Activated CD4-positive, alpha-beta T cell treated with anti-CD3 and anti-CD28 coated beads, Interleukin-2, Interleukin-6, amounts not matched to agents 100 ng/mL and 50 ng/mL, durations not matched to agents 16 hours and 8 hours (primary cell): ENCODE results near the gene USF2.

ENCODE experiments used
- DNase-seq: peaks from one replicate; pipeline ENCODE4 v3.0.0-alpha.2; 2020

USF2 gene

GRCh38 chr19:35303357-35303915 is 34.7 kb downstream of the USF2 start:
- DNase-seq, result no peak

- DNase-seq, result no peak
Observed at GRCh38 chr19:35304036-35304435, 35.3 kb downstream of the USF2 start.

GRCh38 chr19:35305181-35305580 is 36.4 kb downstream of the USF2 start:
- DNase-seq, result no peak

DNA sequence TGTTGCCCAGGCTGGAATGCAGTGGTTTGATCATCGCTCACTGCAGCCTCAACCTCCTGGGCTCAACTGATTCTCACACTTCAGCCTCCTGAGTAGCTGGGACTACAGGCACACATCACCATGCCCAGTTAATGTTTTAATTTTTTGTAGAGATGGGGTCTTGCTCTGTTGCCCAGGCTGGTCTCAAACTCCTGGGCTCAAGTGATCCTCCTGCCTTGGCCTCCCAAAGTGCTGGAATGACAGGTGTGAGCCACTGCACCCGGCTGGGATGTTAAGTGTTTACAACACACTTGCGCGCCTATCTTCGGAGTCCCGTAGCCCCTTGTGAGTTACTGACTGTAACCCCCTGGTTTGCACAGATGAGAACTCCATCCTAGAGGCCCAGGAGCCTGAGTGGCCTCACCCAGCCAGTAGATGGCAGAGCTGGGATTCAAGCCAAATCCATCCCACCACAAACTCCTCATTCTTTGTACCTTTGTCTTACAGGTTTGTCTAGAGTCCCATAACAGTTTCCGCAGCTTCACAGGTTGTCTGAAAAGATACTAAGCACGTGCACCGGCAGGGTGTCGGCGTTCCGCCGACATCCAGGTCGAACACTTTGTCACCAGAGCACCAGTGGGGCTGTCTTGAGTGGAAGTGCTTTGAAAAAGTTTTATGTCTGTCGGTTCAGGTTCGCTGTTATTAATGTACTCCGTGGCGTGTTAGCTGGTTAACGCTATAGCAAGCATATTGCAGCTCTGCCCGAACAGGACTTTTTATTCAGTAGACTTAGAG is 37.9 kb downstream of the USF2 start:
- DNase-seq, result no peak

- DNase-seq, result no peak
Observed at GRCh38 chr19:35307931-35308330, 39.2 kb downstream of the USF2 start.

DNA sequence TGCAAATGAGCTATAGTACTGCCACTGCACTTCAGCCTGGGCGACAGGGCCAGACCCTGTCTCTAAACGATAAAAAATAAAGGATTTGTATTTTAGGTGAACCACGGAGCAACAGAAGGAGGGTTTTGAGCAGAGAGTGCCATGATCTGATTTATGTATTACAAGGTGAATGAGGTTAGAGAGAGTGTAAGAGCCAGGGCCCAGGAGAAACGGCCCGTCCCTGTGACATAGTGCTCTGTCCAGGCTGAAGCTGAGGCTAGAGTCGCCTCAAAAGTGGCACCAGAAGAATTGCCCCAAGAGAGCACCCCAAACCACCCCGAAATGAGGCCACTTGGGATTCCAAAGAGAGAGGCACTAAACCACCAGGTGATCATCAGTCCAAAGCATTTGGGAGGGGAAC is 40.1 kb downstream of the USF2 start:
- no peak for DNase-seq

DNA sequence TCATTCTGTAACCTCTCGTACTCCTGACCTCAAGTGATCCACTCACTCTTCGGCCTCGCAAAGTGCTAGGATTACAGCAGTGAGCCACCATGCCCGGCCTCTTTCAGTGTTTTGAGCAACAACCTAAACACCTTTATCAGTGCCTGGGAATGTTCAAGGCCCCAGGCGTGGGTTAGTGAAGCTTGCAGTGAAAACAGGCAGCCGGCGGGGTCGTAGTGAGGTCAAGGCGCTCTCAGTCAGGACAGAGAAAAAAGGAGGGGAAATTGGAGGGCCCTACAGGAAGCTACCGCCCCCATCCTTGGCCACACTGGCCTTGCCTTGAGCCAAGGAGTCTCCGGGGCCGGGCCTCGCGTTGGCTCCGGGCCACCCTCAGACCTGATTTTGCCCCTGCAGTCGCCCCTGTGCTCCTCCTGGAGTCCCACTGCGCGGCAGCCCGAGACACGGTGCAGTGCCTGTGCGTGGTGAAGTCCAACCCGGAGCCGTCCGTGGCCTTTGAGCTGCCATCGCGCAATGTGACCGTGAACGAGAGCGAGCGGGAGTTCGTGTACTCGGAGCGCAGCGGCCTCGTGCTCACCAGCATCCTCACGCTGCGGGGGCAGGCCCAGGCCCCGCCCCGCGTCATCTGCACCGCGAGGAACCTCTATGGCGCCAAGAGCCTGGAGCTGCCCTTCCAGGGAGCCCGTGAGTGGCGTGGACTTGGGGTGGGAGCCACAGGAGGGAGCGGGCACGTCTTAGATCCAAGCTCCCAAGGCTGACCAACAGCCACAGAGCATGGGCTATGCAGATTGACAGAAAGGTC is 40.9 kb downstream of the USF2 start:
- no peak for DNase-seq

GRCh38 chr19:35310331-35310730 is 41.6 kb downstream of the USF2 start:
- DNase-seq, result no peak

- DNase-seq, result no peak
Observed at GRCh38 chr19:35310811-35311465, 42.2 kb downstream of the USF2 start.

DNA sequence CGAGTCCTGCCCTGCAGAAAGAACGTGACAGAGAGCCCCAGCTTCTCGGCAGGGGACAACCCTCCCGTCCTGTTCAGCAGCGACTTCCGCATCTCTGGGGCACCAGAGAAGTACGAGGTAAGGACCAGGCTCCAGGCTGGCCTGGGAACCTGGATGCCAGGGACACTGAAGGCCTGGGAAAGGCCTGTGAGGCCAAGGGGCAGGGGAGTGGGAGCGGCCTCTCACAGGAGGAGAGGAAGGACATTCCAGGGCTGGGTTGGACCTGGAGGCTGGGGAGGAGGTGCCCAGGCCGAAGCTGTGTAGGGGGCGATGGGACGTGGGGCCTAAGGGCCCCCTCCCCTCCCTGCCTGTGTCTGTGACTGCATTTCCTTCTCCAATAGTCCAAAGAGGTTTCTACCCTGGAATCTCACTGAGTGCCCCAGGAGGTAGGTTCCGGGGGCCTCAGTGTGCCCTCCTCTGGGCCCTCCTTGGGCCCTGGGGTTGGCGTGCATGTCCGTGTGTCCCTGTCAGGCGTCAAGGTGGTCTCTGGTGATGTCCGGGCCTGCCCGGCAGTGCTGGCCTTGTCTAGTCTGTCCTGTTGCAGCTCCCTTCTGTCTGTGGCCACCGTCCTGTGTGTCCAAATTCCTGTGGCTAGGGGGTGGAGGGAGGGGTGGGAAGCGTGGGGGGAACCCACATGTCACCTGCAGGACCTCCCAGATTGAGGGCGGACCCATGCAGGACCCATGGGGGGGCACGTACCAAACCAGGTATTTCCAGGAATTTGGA is 43.3 kb downstream of the USF2 start:
- DNase-seq, result no peak

- DNase-seq, result no peak
Observed at GRCh38 chr19:35313587-35313986, 44.8 kb downstream of the USF2 start.

DNA sequence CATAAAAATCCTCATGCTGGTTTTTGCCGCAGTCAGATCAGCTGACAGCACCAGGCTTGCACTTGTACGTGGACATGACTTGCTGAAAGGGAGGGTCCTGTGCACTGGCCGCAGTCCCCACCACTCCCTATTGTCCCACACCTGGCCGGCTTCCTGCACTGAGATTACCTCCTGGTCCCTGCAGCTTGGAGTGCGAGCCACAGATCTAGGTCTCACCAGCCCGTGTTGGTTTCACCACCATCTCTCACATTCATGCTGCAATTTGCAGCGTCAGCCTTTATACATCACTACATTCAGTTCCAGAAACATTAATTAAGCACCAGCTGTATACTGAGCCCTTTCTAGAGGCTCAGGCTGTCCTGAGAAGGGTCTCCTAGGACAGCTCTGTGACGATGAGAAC is 45.3 kb downstream of the USF2 start:
- no peak for DNase-seq

DNA sequence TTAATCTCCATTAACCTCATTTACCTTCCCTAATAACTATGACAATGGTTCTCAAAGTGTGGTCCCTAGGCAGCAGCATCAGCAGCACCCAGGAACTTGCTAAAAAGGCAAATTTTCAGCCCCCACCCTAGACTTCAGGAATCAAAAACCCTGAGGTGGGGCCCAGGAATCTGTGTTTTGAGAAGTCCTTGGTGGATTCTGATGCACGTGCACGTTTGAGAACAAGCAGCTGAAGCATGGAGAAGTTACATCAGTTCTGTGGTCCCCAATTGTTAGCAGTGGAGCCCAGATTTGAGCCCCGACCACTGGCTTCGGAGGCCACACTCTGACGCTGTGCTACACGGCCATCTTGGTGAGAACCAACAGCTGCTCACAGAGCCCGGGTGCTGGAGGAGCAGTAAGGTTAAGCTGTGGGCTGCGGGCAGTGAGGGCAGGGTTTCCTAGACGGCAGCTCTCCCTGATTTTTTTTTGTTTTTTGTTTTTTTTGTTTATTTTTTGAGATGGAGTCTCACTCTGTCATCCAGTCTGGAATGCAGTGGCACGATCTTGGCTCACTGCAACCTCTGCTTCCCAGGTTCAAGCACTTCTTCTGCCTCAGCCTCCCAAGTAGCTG is 46.2 kb downstream of the USF2 start:
- DNase-seq, result no peak

GRCh38 chr19:35315883-35316282 is 47.1 kb downstream of the USF2 start:
- DNase-seq, result no peak

DNA sequence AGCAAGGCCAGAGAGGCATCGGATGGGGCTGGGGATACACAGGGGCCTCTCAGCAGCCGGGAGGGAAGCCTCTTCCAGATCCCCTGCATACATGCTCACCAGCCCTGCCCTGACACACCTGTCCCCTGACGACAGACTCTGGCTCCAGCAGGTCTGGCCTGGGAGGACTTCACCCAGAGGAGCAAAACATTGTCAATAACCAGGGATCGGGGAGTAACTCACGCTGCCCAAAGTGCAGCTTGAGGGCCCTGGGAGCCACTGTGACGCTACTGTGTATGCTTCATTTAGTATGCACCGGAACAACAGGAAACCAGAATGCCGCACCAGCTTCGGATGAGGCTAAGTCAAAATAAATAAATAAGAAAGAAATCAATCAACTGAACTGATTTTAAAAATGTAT is 47.8 kb downstream of the USF2 start:
- DNase-seq, result no peak

DNA sequence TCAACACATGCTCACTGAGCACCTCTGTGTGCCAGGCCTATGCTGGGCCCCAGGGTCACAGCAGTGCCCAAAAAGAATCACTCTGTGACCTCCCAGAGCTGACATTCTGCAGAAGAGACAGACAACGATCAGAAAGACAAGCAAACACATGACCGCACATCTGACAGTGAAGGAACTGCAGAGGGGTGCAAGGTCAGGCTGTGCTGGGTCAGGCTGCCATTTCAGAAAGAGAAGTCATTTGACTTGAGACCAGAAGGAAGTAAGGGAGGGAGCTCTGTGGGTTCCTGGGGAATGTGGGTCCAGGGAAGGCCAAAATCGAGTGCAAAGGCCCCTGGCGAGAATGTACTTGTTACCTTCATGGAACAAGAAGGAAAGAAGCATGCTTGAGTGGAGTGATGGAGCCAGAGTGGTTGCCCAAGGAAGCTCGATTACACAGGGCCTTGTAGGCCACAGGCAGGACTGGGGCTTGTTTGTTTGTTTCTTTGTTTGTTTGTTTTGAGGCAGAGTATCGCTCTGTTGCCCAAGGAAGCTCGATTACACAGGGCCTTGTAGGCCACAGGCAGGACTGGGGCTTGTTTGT is 48.8 kb downstream of the USF2 start:
- DNase-seq, result no peak

- no peak for DNase-seq
Observed at GRCh38 chr19:35318679-35319448, 50.1 kb downstream of the USF2 start.

GRCh38 chr19:35320065-35320713 is 51.4 kb downstream of the USF2 start:
- DNase-seq, result no peak

GRCh38 chr19:35321291-35321690 is 52.5 kb downstream of the USF2 start:
- DNase-seq, result no peak

GRCh38 chr19:35322014-35322413 is 53.3 kb downstream of the USF2 start:
- no peak for DNase-seq

DNA sequence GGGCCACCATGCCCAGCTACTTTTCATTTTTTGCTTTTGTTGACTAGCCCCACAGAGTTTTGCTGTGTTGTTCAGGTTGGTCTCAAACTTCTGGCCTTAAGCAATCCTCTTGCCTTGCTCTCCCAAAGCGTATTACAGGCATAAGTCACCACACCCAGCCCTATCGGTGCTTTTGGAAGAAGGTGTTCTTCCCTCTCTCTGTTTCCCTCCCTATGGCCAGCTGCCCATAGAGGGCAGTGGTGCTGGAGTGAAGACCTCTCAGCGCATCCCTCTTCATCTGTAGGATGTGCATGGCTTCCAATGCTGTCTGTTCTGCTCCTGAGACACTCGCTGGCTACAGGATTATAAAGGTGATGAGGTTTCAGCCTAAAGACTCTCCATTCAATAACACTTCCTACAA is 58.9 kb downstream of the USF2 start:
- no peak for DNase-seq
